DND-41 (cell line): ENCODE data around the gene FOXI1.

Source experiments
- ATAC-seq: fragments of 200-7000 bp; cut with Tn5 transposase; 3 replicates; pipeline ENCODE4 v1.9.1; 2021; ENCODE audit warnings: low read depth; ENCODE audit not compliant: insufficient read depth
- DNase-seq: peaks from one replicate; pipeline ENCODE4 v3.0.0-alpha.2; 2020
- H2AFZ ChIP-seq: 2 replicates; pipeline ENCODE4 v1.6.0; 2012; ENCODE audit warnings: low read depth, low read length
- H3K27ac ChIP-seq: 2 replicates; pipeline ENCODE4 v1.5.1; 2012; ENCODE audit warnings: low read length, inconsistent platforms
- H3K27me3 ChIP-seq: fragments of 200-600 bp; sonication (generic); 2 replicates; pipeline ENCODE4 v1.6.0; 2012; ENCODE audit warnings: low read length, mild to moderate bottlenecking, inconsistent platforms; ENCODE audit not compliant: insufficient read depth, poor library complexity
- H3K36me3 ChIP-seq: 2 replicates; pipeline ENCODE4 v1.5.1; 2012; ENCODE audit warnings: low read length, inconsistent platforms; ENCODE audit not compliant: insufficient read depth
- H3K4me1 ChIP-seq: 2 replicates; pipeline ENCODE4 v1.5.1; 2012; ENCODE audit warnings: mild to moderate bottlenecking, low read length; ENCODE audit not compliant: insufficient read depth
- H3K4me2 ChIP-seq: 2 replicates; pipeline ENCODE4 v1.6.0; 2012; ENCODE audit warnings: mild to moderate bottlenecking, moderate library complexity, low read length, inconsistent platforms; ENCODE audit not compliant: insufficient read depth
- H3K4me3 ChIP-seq, 2 experiments: fragments of 200-600 bp in 1 of 2; shearing (Covaris generic) in 1 of 2; 2 replicates each; pipeline ENCODE4 v1.5.1; 2012 to 2016; ENCODE audit warnings: inconsistent platforms in 2 of 2, low read length in 2 of 2, mild to moderate bottlenecking in 2 of 2, low read depth in 1 of 2, moderate library complexity in 1 of 2
- H3K79me2 ChIP-seq: 2 replicates; pipeline ENCODE4 v1.6.0; 2012; ENCODE audit warnings: low read length, inconsistent platforms; ENCODE audit not compliant: insufficient read depth
- H3K9ac ChIP-seq: 2 replicates; pipeline ENCODE4 v1.6.0; 2012; ENCODE audit warnings: low read depth, mild to moderate bottlenecking, inconsistent platforms, low read length, moderate library complexity
- H3K9me3 ChIP-seq: 2 replicates; pipeline ENCODE4 v1.5.1; 2012; ENCODE audit warnings: low read length, moderate library complexity, mild to moderate bottlenecking, inconsistent platforms; ENCODE audit not compliant: insufficient read depth, severe bottlenecking
- H4K20me1 ChIP-seq: 2 replicates; pipeline ENCODE4 v1.6.0; 2012; ENCODE audit warnings: low read length; ENCODE audit not compliant: insufficient read depth
- CTCF ChIP-seq: IDR thresholded peaks from 2 replicates; pipeline ENCODE4 v1.5.1; 2012; ENCODE audit warnings: borderline replicate concordance, low read length, moderate library complexity, mild to moderate bottlenecking; ENCODE audit not compliant: poor library complexity, severe bottlenecking; ENCODE audit errors: extremely low read depth
- EZH2 ChIP-seq: IDR thresholded peaks from 3 replicates; pipeline ENCODE4 v1.6.1; 2012; ENCODE audit warnings: borderline replicate concordance, low read depth, mild to moderate bottlenecking, moderate library complexity, low read length, inconsistent platforms; ENCODE audit not compliant: severe bottlenecking

Gene FOXI1

GRCh38 chr5:170097934-170098333 lies 7.8 kb upstream of the FOXI1 start:
- TF ChIP-seq EZH2, result no peak
- no peak overlapping the region for H3K4me3 ChIP-seq
- DNase-seq, result no peak

GRCh38 chr5:170100066-170100943 lies 5.4 kb upstream of the FOXI1 start:
- Histone ChIP-seq H3K4me1 (peaks cover 4% of the 10 kb centered on the region), H2AFZ (peak overlapping the region; percentile 21; the same call in 1 of the 2 replicates), H3K79me2 (no peaks in the 10 kb centered on the region), H4K20me1 (no peaks in the 10 kb centered on the region), H3K36me3 (no peaks in the 10 kb centered on the region), H3K9ac (no peak overlapping the region), H3K4me3 (no peak overlapping the region), H3K4me2 (no peak overlapping the region), H3K9me3 (peaks cover 4% of the 10 kb centered on the region), H3K27me3 (no peaks in the 10 kb centered on the region), H3K27ac (no peak overlapping the region; the same call in 1 of the 2 replicates)
- TF ChIP-seq CTCF (peak; percentile 83), EZH2 (no peak)
- peak; percentile 89 for ATAC-seq
- DNase-seq, result peak; percentile 85

More at GRCh38 chr5:170097934-170098333, 7.8 kb upstream of the FOXI1 start:
- Histone ChIP-seq H3K36me3 (no peaks in the 10 kb centered on the region), H3K79me2 (no peaks in the 10 kb centered on the region), H2AFZ (no peak overlapping the region), H3K4me1 (peaks cover 11% of the 10 kb centered on the region), H3K27me3 (no peaks in the 10 kb centered on the region), H3K9ac (no peak overlapping the region), H3K27ac (no peak overlapping the region), H3K4me2 (no peak overlapping the region), H3K9me3 (peaks cover 4% of the 10 kb centered on the region), H4K20me1 (no peaks in the 10 kb centered on the region)
- ATAC-seq, result no peak

GRCh38 chr5:170103447-170103846 lies 2.2 kb upstream of the FOXI1 start:
- no peaks in the 10 kb centered on the region for H3K27me3 ChIP-seq
- H3K27ac ChIP-seq, result no peak overlapping the region
- ATAC-seq, result no peak

More at GRCh38 chr5:170103447-170103846, 2.2 kb upstream of the FOXI1 start:
- DNase-seq, result no peak
- no peak overlapping the region for H3K4me2 ChIP-seq
- H3K9ac ChIP-seq, result no peak overlapping the region
- H3K9me3 ChIP-seq, result peaks cover 4% of the 10 kb centered on the region
- no peak overlapping the region for H3K4me3 ChIP-seq
- TF ChIP-seq EZH2, result no peak
- TF ChIP-seq CTCF, result no peak
- no peaks in the 10 kb centered on the region for H3K79me2 ChIP-seq
- H4K20me1 ChIP-seq, result no peaks in the 10 kb centered on the region
- H3K4me1 ChIP-seq, result peaks cover 4% of the 10 kb centered on the region
- H3K36me3 ChIP-seq, result no peaks in the 10 kb centered on the region
- H2AFZ ChIP-seq, result no peak overlapping the region
